HG03025 (cell line): ENCODE results near the gene SMARCC1.

ENCODE experiments used
- ATAC-seq: cut with Tn5 transposase; IDR thresholded peaks from one replicate; pipeline ENCODE4 v1.9.1; 2021; ENCODE audit warnings: mild to moderate bottlenecking, moderate library complexity; ENCODE audit not compliant: unreplicated experiment, low FRiP score

Gene SMARCC1

DNA sequence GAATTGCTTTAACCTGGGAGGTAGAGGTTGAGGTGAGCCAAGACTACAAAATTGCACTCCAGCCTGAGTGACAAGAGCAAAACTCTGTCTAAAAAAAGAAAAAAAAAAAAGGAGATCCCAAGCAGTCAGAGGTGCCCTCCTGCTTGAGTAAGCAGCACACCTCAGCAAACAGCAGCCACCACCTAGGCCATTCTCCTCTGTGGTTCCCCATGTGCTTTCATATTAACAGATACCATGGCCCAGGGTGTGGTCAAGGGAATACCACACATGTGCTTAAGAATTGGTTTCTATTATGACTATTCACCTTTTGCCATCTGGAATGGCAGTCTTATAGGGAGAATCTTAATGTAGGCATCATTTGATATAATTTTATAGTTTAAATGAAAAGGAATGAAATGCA is 178.4 kb downstream of the SMARCC1 start:
- no peak for ATAC-seq

DNA sequence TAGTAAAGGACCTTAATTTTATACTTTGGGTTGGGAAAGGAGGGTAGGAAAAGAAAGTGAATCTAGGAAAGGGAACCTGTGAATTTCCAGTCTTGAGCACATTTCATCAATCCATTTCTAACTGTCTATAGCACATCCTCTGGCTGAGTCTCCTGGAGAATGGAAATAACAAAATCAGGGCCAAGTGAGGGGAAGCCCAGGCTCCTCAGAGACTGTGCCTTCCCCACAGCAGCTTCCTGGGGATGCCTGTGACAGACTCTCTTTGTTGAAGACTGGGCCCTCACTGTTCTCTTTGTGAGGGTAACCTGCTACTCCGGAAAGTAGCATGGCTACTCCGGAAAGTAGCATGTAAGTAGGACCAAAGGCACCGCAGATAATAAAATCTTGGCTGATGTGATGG is 180.4 kb downstream of the SMARCC1 start:
- no peak for ATAC-seq

DNA sequence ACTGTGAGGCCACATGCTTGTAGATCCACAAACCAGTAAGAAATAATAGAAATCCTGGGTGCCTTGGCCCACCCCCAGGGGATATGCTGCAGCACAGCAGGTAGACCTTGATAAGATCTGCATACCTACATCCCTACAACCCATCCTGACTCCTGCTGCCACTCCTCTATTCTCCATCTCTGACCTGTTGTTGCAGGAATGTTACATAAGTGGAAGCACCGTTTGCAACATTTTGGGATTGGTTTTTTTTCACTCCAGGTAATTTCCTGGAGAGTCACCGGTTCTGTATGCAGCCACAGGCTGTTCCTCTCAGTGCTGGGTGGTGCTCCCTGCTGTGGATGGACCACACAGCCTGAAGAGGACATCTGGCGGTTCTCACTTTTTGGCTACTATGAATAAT is 186.9 kb downstream of the SMARCC1 start:
- no peak for ATAC-seq

DNA sequence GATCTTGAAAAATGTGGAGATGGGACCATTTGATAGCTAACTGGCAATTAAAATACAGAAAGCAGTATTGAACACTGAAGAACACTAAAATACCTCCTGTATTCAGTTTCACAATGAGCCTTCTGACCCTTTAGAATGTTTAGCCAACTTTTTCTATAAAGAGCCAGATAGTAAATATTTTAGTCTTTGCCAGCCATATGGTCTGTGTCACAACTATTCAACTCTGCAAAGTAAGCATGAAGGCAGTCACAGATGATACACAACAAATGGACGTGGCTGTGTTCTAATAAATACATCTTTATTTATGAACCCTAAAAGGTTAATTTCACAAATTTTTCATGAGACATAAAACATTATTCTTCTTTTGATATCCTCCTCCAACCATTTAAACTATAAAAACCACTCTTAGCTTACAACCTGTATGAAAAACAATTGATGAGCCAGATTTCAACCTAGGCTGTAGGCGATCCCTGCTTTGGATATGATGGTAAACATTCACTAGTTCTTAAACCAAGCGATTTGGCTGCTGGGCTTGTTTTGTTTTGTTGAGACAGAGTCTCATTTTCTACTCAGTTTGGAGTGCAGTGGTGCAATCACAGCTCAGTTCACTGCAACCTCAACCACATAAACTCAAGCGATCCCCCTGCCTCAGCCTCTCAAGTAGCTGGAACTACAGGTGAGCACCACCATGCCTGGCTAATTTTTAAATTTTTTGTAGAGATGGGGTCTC is 189.5 kb downstream of the SMARCC1 start:
- ATAC-seq, result no peak

DNA sequence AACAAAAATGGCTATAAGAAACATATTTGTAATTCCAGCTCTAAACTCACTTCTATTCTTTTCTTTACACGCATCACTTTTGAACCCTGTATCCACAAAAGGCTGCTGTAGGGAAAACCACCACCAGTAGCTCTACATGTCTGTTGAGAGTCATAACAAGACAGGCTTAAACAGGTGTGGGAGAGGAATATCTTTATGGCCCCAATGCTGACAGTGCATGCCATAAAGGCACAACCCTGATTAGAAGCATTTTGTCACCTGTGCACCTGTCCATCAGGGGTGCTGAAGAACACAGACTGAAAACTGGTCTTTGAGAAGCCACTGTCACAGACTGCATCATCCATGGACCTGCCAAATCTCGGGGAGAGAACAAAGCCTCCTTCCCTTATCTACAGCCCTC is 191.5 kb downstream of the SMARCC1 start:
- ATAC-seq, result no peak

DNA sequence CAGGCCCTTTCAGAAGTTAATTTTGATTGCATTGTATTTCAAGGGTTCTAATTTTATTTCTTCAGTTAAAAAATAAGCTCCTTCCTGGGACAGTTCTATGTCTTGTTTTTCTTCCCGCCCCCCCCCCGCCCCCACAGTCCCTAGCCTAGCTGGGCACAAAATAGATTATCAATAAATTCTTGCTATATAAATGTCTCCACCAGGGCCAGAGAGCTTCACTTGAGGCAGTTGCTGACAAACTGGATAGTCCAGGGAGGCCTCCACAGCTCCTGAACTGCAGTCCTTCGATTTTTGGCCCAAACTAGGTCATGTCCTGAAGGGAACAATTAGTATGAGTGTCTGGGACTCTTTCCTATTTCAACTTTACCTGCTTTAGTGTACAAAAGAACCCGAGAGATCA is 193.1 kb downstream of the SMARCC1 start:
- ATAC-seq, result no peak

DNA sequence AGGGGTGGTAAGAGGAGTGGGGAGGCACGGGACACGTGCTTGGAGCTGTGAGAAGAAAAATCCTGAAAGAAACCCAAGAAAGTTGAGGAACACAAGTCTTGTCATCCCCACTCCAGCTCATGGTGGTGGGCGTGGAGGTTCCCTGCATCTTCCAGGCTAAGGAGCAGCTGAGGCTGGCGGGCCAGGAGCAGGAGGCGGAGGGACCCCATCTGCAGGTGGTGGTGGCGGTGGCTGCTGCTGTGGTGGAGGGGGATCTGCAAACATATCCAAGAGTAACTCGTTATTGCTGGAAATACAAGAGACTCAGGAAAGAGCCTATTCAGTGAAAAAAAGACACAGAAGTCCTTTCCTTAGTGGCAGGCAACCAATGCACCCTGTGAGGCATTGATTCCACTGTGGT is 193.6 kb downstream of the SMARCC1 start:
- ATAC-seq, result no peak

DNA sequence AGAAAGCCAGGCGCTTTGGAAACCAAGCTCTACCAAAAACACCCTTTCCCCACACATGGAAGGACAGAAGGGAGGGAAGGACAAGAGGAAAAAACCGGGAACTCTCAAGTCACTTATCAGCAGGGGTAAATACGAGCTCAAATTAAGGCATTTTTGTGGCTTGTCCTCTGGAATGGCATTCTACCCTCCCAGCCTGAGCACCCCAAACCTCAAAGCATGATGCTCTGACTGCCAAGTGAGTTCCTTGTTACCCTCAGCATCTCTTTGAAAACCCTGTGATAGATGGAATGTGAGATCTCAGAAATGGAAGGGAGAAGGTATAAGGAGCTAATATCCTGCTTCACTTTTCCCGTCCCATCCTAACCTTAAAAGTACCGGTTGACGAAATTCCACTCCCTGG is 194.9 kb downstream of the SMARCC1 start:
- no peak for ATAC-seq

DNA sequence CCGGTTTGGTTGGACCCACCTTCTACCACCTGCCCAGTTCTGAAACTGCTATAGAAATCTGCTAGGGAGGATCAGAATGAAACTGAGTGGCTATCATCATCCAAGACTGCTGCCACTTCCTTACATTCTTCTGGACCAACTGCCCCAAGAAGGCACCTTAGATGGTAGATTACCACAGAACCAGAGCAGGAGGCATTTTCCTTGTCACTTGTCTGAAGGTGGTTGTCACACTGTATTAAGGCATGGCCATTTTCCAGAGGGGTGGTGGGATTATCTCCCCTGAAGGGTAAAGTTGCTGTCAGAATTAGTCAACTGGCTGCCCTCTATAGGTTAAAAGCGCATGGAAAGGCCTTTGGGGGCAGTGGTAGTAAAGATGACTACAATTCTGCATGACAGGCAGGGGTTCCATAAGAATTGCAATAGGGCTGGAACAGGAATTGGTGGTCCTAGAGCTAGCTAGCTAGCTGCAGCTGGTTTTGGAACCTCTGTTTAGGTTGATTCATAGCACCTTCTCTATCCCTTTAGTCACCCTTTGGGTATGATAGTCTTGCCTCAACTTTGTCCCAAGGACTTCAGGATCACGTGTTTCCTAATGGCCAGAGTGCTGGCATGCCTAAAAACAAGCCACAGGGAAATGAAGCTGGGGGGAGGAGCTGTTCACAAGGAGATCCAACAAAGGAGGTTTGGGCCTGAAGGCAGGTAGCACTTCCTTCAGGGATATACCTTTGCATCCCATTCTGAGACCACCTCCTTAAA is 198.2 kb downstream of the SMARCC1 start:
- no peak for ATAC-seq

DNA sequence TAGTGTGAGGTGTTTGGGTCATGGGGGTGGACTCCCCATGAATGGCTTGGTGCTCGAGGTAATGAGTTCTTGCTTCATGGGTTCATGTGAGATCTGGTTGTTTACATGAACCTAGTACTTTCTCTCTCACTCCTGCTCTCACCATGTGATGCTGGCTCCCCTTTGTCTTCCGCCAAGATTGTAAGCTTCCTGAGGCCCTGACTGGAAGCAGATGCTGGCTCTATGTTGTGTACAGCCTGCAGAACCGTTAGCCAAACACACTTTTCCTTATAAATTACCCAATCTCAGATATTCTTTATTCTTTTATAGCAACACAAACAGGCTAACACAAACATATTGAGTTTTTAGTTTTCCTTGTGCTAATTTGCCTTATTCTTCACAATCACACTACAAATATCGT is 199.9 kb downstream of the SMARCC1 start:
- no peak for ATAC-seq

DNA sequence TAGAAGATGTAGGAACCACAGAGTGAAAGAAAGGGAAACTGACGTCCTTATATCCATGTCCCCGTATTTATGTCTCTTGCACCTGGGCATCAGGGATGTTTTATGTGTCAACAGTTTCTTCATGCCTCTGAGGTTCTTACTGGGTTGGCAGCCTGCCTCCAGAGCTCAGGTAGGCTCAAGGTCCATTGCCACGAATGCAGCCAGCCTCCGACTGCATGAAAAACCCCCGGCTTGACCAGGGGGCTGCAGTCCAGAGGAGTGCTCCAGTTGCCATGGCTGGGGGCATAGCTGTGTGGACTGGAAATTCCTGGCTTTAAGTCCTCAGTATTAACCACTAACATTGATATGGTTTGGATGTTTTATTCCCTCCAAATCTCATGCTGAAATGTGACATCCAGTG is 200.3 kb downstream of the SMARCC1 start:
- no peak for ATAC-seq

DNA sequence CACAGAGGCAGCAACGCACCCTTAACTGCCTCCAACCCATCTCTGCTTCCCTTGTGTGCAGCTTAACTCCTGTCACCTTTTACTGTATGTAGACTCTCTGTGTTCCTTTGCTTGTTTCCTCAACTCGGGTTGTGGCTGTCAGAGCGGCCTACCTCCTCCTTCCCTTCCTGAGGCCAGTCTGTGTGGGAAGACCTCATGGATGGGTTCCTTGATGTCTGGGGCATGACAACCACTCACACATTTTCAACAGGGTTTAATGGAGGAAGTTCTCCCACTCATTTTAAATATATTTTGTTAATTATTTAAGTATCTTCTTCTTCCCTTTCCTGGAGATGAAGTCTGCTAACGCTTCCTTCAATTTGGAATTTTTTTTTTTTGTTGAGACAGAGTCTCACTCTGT is 201.2 kb downstream of the SMARCC1 start:
- no peak for ATAC-seq

DNA sequence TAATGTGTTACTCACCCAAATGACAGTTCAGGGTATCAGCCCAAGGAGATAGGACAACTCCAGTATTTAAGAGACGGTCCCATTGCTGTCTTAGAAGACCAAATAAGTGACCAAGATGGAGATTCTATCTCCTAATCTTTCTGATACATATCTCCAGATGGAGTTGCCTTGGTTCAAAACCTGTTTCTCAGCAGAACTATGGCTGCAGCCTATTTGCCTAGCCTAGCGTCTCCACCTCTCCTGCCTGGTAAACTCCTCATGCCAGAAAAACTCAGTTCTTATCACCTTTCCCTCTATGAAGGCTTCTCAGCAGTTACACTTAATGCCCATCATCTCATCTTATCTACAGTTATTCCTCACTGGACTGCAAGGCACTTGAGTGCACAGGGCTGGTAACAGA is 201.8 kb downstream of the SMARCC1 start:
- ATAC-seq, result no peak

DNA sequence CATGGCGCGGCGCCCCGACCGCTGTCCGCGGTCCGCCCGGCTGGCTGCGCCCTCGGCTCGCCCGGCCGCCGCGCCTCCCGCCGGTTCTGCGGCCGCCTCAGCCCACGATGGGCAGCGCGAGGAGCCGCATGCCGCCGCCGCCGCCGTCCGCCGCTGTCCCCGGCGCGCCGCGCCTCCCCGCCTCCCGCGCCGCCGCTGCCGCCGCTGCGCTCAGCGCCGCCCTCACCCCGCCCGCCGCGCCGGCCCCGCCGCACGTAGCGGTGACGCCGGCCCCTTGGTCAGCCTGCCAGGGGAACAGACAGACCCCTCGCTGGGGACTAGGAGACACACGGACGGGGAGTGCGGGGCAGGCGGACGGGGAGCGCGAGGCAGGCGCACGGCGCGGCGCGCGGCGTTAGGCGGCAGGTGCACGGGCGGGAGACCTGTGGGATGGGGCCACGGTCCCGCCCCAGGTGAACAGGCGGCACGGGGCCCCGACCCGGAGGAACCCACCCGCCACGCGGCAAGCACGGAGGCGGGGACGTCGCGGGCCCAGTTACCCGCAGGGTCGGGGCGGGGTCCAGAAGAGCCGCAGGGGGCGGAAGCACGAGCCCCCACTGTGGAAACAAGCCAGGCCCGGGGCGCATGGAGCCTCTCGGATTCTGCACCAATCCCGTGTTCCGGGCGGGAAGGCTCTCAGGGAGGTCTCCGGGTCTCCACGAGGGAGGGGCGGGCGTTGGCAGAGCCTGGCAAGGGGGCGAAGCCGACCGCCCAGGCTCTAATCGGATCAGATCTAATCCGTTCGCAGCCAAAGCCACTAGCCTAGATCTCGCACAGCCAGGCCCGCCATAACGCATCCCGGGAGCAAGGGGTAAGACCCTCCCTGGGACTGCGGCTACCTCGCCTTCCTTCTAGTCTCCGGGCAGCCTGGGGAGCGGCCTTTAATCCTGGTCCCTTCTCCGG is 202.7 kb downstream of the SMARCC1 start, which contains the start of gene CSPG5:
CSPG5 (minus strand) TSS at position 175 of the 942 bp plus-strand sequence; CDS start at position 3, 172 bp downstream.
- no peak for ATAC-seq

DNA sequence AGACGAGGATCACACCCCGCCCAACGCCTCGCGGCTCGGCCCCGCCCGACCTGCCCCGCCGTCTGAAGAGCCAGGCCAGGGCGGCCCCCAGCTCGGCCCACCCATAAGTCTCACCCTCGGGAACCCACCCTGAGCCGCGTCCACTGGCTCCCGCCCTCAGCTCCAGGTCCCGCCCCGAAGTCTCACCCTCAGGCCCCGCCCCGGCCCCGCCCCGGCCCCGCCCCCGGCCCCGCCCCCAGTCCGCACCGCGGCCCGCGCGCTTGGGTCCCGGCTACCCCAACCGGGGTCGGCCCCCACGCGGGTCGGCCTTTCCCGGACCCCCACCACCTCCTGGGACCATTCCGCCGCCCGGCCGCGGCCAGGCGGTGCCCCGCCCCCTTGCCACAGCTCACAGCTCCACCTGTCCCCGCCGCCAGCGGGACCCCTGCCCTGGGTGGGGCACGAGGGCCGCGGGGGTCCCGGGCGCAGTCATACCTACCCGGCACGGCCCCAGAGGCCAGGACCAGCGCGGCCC is 203.5 kb downstream of the SMARCC1 start:
- ATAC-seq, result no peak

DNA sequence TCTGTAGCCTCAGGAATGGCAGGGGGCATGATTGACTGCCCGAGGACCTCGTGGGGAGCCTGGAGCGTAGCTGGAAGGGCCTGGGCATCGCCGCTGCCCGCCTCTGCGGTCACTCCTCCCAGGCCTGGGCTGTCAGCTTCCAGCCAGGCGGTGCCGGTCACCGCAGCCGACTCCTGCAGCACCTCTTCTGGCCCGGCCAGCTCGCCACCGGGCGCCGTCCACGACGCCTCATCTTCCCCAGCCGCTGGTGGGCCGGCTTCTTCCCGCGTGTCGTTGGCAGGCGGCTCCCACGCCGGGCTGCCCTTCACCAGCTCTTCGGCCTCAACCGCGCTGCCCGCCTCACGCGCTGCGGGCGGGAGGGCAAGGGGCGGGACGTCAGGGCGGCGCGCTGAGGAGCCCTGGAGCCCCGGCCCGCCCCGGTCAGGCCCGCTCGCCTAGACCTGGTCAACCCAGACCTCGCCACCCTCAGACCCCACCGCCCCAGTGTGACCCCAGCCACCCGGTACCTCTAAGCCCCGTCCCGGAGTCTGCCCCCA is 204.0 kb downstream of the SMARCC1 start:
- ATAC-seq, result no peak

DNA sequence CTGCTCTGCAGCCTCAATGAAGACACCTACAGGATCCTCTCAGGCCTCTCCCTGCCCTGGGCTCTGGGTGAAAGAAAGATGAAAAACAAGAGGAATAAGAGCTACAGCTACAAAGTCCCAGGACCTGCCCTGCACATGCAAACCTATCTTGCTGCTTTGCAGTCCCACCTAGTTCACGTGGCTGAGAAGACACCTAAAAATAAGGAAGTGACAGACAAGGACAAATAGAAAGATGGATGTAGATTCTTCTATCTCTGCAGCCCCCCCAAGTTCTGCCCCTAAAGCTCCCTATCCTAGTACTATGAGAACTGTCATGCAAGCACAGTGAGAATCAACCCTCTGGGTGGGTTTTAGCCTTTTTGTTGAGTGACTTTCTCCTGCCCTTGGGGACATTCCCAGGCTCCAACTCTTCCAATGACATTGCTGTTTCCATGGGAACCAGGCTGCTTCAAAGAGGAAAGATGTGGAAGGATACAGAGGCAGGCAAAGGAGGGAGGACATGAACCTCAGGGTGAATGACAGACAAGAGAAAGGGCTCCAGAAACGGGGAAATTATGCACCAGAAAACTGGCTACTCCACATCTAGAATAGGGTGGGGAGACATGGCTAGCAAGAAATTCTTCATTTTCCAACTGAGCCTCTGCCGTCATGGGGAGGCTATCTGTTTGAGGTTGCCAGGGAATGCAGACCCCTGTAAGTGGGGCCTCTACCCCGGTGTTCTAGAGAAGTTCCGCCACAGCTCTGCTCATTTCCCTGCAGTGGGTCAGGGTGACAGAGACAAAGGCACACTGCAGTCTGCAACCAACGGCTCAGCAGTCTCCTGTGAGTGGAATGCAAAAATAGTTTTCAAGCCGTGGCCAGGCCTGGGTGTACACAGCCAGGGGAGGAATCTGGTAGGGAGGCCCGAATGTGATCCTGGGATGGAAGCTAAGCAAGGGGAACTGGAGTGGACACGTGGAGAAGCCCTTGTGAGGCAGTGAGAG is 208.2 kb downstream of the SMARCC1 start:
- no peak for ATAC-seq

DNA sequence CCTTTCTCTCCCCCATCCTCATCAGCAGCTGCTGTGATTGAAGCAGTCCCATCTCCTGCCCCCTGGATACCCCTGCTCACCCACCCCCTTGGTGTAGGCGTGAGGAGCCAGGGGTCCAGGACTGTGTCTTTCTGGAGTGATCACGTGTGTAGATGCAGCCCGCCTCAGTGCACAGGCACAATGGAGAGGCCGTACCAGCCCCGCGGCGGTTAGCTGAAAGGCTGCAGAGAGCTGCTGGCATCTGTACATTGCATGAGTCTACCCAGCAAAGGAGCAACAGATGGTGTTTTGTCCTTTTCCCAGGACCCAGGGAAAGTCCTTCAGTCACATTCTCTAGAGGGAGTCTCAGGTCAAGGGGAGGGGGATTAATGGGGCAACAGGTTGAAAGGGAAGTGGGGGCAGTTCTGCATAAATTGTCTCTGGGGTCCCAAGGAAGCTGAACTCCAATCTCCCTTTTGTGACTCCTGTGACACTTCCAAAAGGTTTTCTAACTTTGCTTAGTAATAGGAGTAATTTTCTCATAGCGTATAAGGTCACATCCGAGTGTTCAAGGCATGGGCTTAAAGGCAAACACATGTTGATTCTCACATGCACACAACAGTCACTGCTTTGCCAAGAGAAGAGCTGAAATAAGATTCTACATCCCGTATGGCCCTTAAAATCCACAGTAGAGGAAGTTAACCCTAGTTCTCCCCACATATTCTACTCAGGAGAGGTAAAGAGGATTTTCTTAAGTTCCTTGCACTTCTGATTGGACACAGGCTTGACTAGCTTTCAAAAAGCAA is 210.1 kb downstream of the SMARCC1 start:
- ATAC-seq, result no peak

DNA sequence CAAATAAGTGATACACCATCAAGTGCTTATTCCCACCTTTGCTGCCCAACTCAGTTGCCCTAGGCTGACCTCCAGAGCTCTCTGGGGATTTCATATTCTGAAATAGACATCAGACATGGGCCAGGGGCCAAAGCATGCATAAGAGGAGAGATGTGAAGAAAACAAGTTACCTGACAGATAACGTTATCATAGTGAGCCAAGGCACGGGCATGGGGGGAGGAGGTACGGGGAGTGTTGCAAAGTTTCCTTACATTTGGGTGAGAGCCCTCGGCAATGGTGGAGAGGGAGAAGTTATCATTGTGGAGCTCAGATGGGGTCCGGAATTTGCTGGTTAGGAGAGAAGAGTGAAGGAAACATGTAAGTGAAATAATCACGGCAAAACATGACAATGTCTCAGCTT is 212.8 kb downstream of the SMARCC1 start:
- no peak for ATAC-seq
